ENCODE measurements around the gene YPEL5. TPM values are rescaled to one million over a fixed set of nuclear protein-coding genes. Genes with fewer than 3 reads are reported as not detected.
"Not testable (repeated sequence)": the region's sequence is repeated elsewhere in the genome, so short reads cannot be mapped to it uniquely, and the experiment has no call there.

YPEL5 gene
- total RNA-seq, 1 experiment from 2014 or later: 27.1 TPM

DNA sequence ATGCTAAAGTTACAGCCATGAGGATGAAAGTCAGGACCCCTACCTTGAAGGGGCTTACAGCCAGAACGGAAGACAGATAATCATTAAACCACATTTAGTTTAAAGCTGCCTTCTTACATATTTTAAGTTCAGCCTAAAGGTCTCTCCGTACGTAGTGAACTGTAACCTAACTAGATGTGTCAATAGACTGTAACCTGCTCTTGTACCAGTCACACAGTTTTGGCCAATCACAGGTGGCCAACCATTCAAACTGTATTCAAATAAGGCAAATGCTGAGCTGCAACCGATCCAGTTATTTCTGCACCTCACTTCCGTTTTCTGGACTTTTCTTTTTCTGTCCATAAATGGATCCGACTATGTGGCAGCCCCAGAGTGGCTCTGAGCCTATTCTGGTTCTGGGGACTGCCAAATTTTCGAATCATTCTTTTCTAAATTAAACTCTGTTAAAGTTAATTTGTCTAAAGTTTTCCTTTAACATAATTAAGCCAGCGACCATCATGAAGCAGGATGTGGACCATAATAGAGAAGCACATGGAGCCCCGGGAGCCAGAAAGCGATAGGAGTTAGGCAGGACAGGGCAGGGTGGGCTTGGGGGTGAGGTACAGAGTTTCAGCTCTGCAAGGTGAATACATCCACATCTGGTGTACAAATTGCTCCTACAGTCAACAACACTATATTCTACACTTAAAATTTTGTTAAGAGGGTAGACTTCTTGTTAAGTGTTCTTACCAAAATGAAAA lies 48.4 kb upstream of the YPEL5 start:
- intact Hi-C loops (cut with micrococcal nuclease): no loop called here
- no peaks in the 10 kb centered on the region for H3K9me3 ChIP-seq (ENCODE audit: control insufficient read depth in 1 of 2, insufficient read depth in 1 of 2, low read depth in 1 of 2, low read length in 2 of 2)
- no peaks in the 10 kb centered on the region for H3K4me1 ChIP-seq (ENCODE audit: control insufficient read depth in 1 of 2, insufficient read depth in 2 of 2, low read length in 2 of 2)
- H3K9me2 ChIP-seq (ENCODE audit: insufficient read depth): no peaks in the 10 kb centered on the region
- H3K4me2 ChIP-seq (ENCODE audit: low read length): no peak overlapping the region
- H3K36me3 ChIP-seq (ENCODE audit: control insufficient read depth in 1 of 2, insufficient read depth in 2 of 2, low read length in 2 of 2): no peaks in the 10 kb centered on the region
- TF ChIP-seq POLR2AphosphoS5 (IDR thresholded peaks at IDR 0.05; ENCODE audit: low read depth, low read length): no peak
- TF ChIP-seq EZH2 (IDR thresholded peaks at IDR 0.05): no peak
- TF ChIP-seq, protein P1, sequence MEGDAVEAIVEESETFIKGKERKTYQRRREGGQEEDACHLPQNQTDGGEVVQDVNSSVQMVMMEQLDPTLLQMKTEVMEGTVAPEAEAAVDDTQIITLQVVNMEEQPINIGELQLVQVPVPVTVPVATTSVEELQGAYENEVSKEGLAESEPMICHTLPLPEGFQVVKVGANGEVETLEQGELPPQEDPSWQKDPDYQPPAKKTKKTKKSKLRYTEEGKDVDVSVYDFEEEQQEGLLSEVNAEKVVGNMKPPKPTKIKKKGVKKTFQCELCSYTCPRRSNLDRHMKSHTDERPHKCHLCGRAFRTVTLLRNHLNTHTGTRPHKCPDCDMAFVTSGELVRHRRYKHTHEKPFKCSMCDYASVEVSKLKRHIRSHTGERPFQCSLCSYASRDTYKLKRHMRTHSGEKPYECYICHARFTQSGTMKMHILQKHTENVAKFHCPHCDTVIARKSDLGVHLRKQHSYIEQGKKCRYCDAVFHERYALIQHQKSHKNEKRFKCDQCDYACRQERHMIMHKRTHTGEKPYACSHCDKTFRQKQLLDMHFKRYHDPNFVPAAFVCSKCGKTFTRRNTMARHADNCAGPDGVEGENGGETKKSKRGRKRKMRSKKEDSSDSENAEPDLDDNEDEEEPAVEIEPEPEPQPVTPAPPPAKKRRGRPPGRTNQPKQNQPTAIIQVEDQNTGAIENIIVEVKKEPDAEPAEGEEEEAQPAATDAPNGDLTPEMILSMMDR (IDR thresholded peaks at IDR 0.05 in 2 of 3, conservative IDR thresholded peaks at IDR 0.05 in 1 of 3; ENCODE audit: borderline replicate concordance in 1 of 3, insufficient read depth in 1 of 3, low read depth in 2 of 3, low read length in 2 of 3): no peak
- H2AFZ ChIP-seq (ENCODE audit: low read depth, low read length, poor library complexity, severe bottlenecking): no peak overlapping the region
- H3K27me3 ChIP-seq (ENCODE audit: insufficient read depth, low read length): peaks cover 47% of the 10 kb centered on the region
- ATAC-seq (0 out of 2 replicates have a peak, but pooled peaks have one; percentile 40), DNase-seq (ENCODE audit: low read depth, low spot score) (no peak)
- no peak overlapping the region for H3K27ac ChIP-seq (ENCODE audit: low read depth, low read length)
- ChIA-PET CTCF (no interaction called here), RAD21 (ENCODE audit: low non-redundant PET in 1 of 2, low total read pairs in 2 of 2, uncharacterized antibody in 2 of 2, unreplicated experiment in 2 of 2) (no interaction called here), POLR2A (no interaction called here)
- no peaks in the 10 kb centered on the region for H3K79me2 ChIP-seq (ENCODE audit: insufficient read depth, low read length)
- H4K20me1 ChIP-seq (ENCODE audit: insufficient read depth): no peaks in the 10 kb centered on the region
- BruUV-seq (replicated peaks): no TSS peak
- no peak overlapping the region for H3K9ac ChIP-seq (ENCODE audit: low read length)
- no peak overlapping the region for H3K4me3 ChIP-seq (replicated peaks in 1 of 2; ENCODE audit: low read depth in 1 of 2, low read length in 2 of 2)

DNA sequence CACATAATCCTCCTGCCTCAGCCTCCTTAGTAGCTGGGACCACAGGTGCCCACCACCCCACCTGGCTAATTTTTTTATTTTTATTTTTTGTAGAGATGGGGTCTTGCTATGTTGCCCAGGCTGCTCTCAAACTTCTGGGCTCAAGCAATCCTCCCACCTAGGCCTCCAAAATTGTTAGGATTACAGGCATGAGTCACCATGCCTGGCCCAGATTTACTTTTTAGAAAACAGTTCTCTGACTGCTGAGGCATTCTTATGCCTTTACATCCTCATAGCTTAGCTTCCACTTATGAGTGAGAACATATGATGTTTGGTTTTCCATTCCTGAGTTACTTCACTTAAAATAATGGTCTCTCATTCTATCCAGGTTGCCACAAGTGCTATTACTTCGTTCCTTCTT lies 47.4 kb upstream of the YPEL5 start:
- H3K4me1 ChIP-seq (ENCODE audit: control insufficient read depth in 1 of 2, insufficient read depth in 2 of 2, low read length in 2 of 2); CTCF ChIA-PET; BruUV-seq (replicated peaks); H4K20me1 ChIP-seq (ENCODE audit: insufficient read depth); H3K4me2 ChIP-seq (ENCODE audit: low read length); DNase-seq (ENCODE audit: low read depth, low spot score); POLR2A ChIA-PET; H3K9ac ChIP-seq (ENCODE audit: low read length); intact Hi-C loops (cut with micrococcal nuclease); RAD21 ChIA-PET (ENCODE audit: low non-redundant PET in 1 of 2, low total read pairs in 2 of 2, uncharacterized antibody in 2 of 2, unreplicated experiment in 2 of 2); H2AFZ ChIP-seq (ENCODE audit: low read depth, low read length, poor library complexity, severe bottlenecking); H3K36me3 ChIP-seq (ENCODE audit: control insufficient read depth in 1 of 2, insufficient read depth in 2 of 2, low read length in 2 of 2); H3K9me2 ChIP-seq (ENCODE audit: insufficient read depth); ATAC-seq; H3K4me3 ChIP-seq (replicated peaks in 1 of 2; ENCODE audit: low read depth in 1 of 2, low read length in 2 of 2); H3K79me2 ChIP-seq (ENCODE audit: insufficient read depth, low read length); H3K27ac ChIP-seq (ENCODE audit: low read depth, low read length); H3K9me3 ChIP-seq (ENCODE audit: control insufficient read depth in 1 of 2, insufficient read depth in 1 of 2, low read depth in 1 of 2, low read length in 2 of 2): not testable (repeated sequence)
- peaks cover 43% of the 10 kb centered on the region for H3K27me3 ChIP-seq (ENCODE audit: insufficient read depth, low read length)

DNA sequence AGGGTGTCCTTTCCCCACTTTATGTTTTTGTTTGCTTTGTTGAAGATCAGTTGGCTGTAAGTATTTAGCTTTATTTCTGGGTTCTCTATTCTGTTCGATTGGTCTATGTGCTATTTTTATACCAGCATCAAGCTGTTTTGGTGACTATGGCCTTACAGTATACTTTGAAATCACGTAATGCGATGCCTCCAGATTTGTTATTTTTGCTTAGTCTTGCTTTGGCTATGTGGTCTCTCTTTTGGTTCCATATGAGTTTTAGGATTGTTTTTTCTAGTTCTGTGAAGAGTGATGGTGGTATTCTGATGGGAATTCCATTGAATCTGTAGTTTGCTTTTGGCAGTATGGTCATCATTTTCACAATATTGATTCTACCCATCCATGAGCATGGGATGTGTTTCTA lies 46.1 kb upstream of the YPEL5 start:
- H3K4me2 ChIP-seq (ENCODE audit: low read length); POLR2A ChIA-PET; H3K36me3 ChIP-seq (ENCODE audit: control insufficient read depth in 1 of 2, insufficient read depth in 2 of 2, low read length in 2 of 2); H3K4me3 ChIP-seq (replicated peaks in 1 of 2; ENCODE audit: low read depth in 1 of 2, low read length in 2 of 2); RAD21 ChIA-PET (ENCODE audit: low non-redundant PET in 1 of 2, low total read pairs in 2 of 2, uncharacterized antibody in 2 of 2, unreplicated experiment in 2 of 2); H3K9me2 ChIP-seq (ENCODE audit: insufficient read depth); ATAC-seq; H3K27ac ChIP-seq (ENCODE audit: low read depth, low read length); H3K9me3 ChIP-seq (ENCODE audit: control insufficient read depth in 1 of 2, insufficient read depth in 1 of 2, low read depth in 1 of 2, low read length in 2 of 2); H3K79me2 ChIP-seq (ENCODE audit: insufficient read depth, low read length); CTCF ChIA-PET; H3K9ac ChIP-seq (ENCODE audit: low read length); intact Hi-C loops (cut with micrococcal nuclease); BruUV-seq (replicated peaks); H3K4me1 ChIP-seq (ENCODE audit: control insufficient read depth in 1 of 2, insufficient read depth in 2 of 2, low read length in 2 of 2); H2AFZ ChIP-seq (ENCODE audit: low read depth, low read length, poor library complexity, severe bottlenecking); DNase-seq (ENCODE audit: low read depth, low spot score); H4K20me1 ChIP-seq (ENCODE audit: insufficient read depth): not testable (repeated sequence)
- H3K27me3 ChIP-seq (ENCODE audit: insufficient read depth, low read length): peaks cover 43% of the 10 kb centered on the region

Measured in HCT116 (cell line).